Transverse colon (tissue), 4 donors: ENCODE data around the gene SNX30.

Experiments
- POLR2AphosphoS5 ChIP-seq, 3 donors: sonication (generic); formaldehyde crosslinking; IDR thresholded peaks; one replicate each; pipeline ENCODE4 v1.6.1; 2016; ENCODE audit warnings: antibody characterized with exemption in 3 of 3
- TF ChIP-seq, protein P1 (sequence below), 5 experiments: fragments of 200-600 bp in 3 of 5; fragments of 450-650 bp in 2 of 5; sonication (generic) in 3 of 5; IDR thresholded peaks; 1 replicate in 2 of 5; 2 replicates in 3 of 5; pipeline ENCODE4 v1.5.1; 2016 to 2017; ENCODE audit warnings: antibody characterized with exemption in 5 of 5, inconsistent platforms in 3 of 5, mild to moderate bottlenecking in 2 of 5, moderate library complexity in 1 of 5

GRCh38 chr9:112894041-112894440 lies 143.5 kb downstream of the SNX30 start:
- TF ChIP-seq, protein P1, sequence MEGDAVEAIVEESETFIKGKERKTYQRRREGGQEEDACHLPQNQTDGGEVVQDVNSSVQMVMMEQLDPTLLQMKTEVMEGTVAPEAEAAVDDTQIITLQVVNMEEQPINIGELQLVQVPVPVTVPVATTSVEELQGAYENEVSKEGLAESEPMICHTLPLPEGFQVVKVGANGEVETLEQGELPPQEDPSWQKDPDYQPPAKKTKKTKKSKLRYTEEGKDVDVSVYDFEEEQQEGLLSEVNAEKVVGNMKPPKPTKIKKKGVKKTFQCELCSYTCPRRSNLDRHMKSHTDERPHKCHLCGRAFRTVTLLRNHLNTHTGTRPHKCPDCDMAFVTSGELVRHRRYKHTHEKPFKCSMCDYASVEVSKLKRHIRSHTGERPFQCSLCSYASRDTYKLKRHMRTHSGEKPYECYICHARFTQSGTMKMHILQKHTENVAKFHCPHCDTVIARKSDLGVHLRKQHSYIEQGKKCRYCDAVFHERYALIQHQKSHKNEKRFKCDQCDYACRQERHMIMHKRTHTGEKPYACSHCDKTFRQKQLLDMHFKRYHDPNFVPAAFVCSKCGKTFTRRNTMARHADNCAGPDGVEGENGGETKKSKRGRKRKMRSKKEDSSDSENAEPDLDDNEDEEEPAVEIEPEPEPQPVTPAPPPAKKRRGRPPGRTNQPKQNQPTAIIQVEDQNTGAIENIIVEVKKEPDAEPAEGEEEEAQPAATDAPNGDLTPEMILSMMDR (IDR thresholded peaks at IDR 0.05), result no peak
- no peak for TF ChIP-seq POLR2AphosphoS5 (IDR thresholded peaks at IDR 0.05)
